ENCODE data around the gene SELENOM.

- TF ChIP-seq, protein P1, sequence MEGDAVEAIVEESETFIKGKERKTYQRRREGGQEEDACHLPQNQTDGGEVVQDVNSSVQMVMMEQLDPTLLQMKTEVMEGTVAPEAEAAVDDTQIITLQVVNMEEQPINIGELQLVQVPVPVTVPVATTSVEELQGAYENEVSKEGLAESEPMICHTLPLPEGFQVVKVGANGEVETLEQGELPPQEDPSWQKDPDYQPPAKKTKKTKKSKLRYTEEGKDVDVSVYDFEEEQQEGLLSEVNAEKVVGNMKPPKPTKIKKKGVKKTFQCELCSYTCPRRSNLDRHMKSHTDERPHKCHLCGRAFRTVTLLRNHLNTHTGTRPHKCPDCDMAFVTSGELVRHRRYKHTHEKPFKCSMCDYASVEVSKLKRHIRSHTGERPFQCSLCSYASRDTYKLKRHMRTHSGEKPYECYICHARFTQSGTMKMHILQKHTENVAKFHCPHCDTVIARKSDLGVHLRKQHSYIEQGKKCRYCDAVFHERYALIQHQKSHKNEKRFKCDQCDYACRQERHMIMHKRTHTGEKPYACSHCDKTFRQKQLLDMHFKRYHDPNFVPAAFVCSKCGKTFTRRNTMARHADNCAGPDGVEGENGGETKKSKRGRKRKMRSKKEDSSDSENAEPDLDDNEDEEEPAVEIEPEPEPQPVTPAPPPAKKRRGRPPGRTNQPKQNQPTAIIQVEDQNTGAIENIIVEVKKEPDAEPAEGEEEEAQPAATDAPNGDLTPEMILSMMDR (IDR thresholded peaks at IDR 0.05; ENCODE audit: low read depth, low read length, poor library complexity, severe bottlenecking) = no peak
- TF ChIP-seq EZH2phosphoT487 (IDR thresholded peaks at IDR 0.05; ENCODE audit: borderline replicate concordance, low read length) = no peak
These were observed 30.4 kb upstream of the SELENOM start for GRCh38 chr22:31137721-31138120.

All from DOHH2 (cell line).